H9 (cell line): ENCODE data around the gene TXNDC9. TPM values are rescaled to one million over a fixed set of nuclear protein-coding genes. Genes with fewer than 3 reads are reported as not detected.

Source experiments
- DNase-seq: peaks from one replicate; pipeline ENCODE4 v3.0.0-alpha.2; 2017
- H2AFZ ChIP-seq: one replicate; pipeline ENCODE4 v1.6.1; 2013; ENCODE audit warnings: mild to moderate bottlenecking, low read length, control low read depth, moderate library complexity
- H2AK5ac ChIP-seq: 2 replicates; pipeline ENCODE4 v1.6.1; 2013; ENCODE audit warnings: low read length, control low read depth, mixed read lengths; ENCODE audit not compliant: insufficient read length
- H2BK120ac ChIP-seq: one replicate; pipeline ENCODE4 v1.6.1; 2013; ENCODE audit warnings: low read depth, mild to moderate bottlenecking, low read length, control low read depth, inconsistent platforms; ENCODE audit not compliant: poor library complexity, severe bottlenecking
- H2BK12ac ChIP-seq: 2 replicates; pipeline ENCODE4 v1.6.1; 2013; ENCODE audit warnings: low read length, control low read depth, mixed read lengths, low read depth; ENCODE audit not compliant: insufficient read length
- H2BK15ac ChIP-seq: 2 replicates; pipeline ENCODE4 v1.6.1; 2013; ENCODE audit warnings: low read depth, low read length, control low read depth
- H2BK20ac ChIP-seq: one replicate; pipeline ENCODE4 v1.6.1; 2013; ENCODE audit warnings: low read depth, mild to moderate bottlenecking, low read length, control low read depth, inconsistent platforms; ENCODE audit not compliant: poor library complexity, severe bottlenecking
- H2BK5ac ChIP-seq: 2 replicates; pipeline ENCODE4 v1.6.1; 2013; ENCODE audit warnings: low read length, control low read depth, mixed read lengths; ENCODE audit not compliant: insufficient read length
- H3K14ac ChIP-seq: 2 replicates; pipeline ENCODE4 v1.6.1; 2013; ENCODE audit warnings: low read length, control low read depth; ENCODE audit not compliant: insufficient read depth
- H3K18ac ChIP-seq: 2 replicates; pipeline ENCODE4 v1.6.1; 2013; ENCODE audit warnings: low read depth, mild to moderate bottlenecking, mixed read lengths, low read length, control low read depth; ENCODE audit not compliant: insufficient read length
- H3K23ac ChIP-seq: 2 replicates; pipeline ENCODE4 v1.6.1; 2013; ENCODE audit warnings: low read length, control low read depth, mixed read lengths, low read depth; ENCODE audit not compliant: insufficient read length
- H3K23me2 ChIP-seq: 2 replicates; pipeline ENCODE4 v1.6.1; 2013; ENCODE audit warnings: low read depth, mild to moderate bottlenecking, mixed read lengths, low read length, control low read depth; ENCODE audit not compliant: insufficient read length, poor library complexity, severe bottlenecking
- H3K27ac ChIP-seq: 2 replicates; pipeline ENCODE4 v1.5.1; 2013; ENCODE audit warnings: low read length, control low read depth, mixed read lengths, low read depth; ENCODE audit not compliant: insufficient read length
- H3K27me3 ChIP-seq: 2 replicates; pipeline ENCODE4 v1.6.1; 2013; ENCODE audit warnings: low read length, control low read depth, inconsistent platforms; ENCODE audit not compliant: insufficient read depth
- H3K4ac ChIP-seq: 2 replicates; pipeline ENCODE4 v1.6.1; 2013; ENCODE audit warnings: low read depth, mild to moderate bottlenecking, control low read depth, inconsistent platforms, low read length, moderate library complexity
- H3K4me1 ChIP-seq: 2 replicates; pipeline ENCODE4 v1.6.1; 2013; ENCODE audit warnings: low read length, control low read depth, inconsistent platforms; ENCODE audit not compliant: insufficient read depth
- H3K4me2 ChIP-seq: 2 replicates; pipeline ENCODE4 v1.6.1; 2013; ENCODE audit warnings: low read length, control low read depth, mixed read lengths; ENCODE audit not compliant: insufficient read length, insufficient read depth
- H3K56ac ChIP-seq: 2 replicates; pipeline ENCODE4 v1.6.1; 2013; ENCODE audit warnings: low read depth, mild to moderate bottlenecking, mixed read lengths, low read length, control low read depth; ENCODE audit not compliant: insufficient read length
- H3K79me1 ChIP-seq: 2 replicates; pipeline ENCODE4 v1.6.1; 2013; ENCODE audit warnings: low read depth, mild to moderate bottlenecking, moderate library complexity, low read length, control low read depth, inconsistent platforms; ENCODE audit not compliant: insufficient read depth, poor library complexity, severe bottlenecking
- H3K79me2 ChIP-seq: 2 replicates; pipeline ENCODE4 v1.6.1; 2013; ENCODE audit warnings: low read length, control low read depth, inconsistent platforms; ENCODE audit not compliant: insufficient read depth
- H3K9ac ChIP-seq: 2 replicates; pipeline ENCODE4 v1.6.1; 2013; ENCODE audit warnings: low read length, control low read depth, mixed read lengths; ENCODE audit not compliant: insufficient read length; ENCODE audit errors: extremely low read depth
- H3K9me3 ChIP-seq: one replicate; pipeline ENCODE4 v1.6.1; 2013; ENCODE audit warnings: low read depth, low read length, inconsistent platforms; ENCODE audit not compliant: control insufficient read depth
- H3T11ph ChIP-seq: one replicate; pipeline ENCODE4 v1.6.1; 2013; ENCODE audit warnings: mild to moderate bottlenecking, low read length, control low read depth, inconsistent platforms
- H4K20me1 ChIP-seq: one replicate; pipeline ENCODE4 v1.6.1; 2013; ENCODE audit not compliant: control insufficient read depth, insufficient read length, insufficient read depth
- H4K5ac ChIP-seq: 2 replicates; pipeline ENCODE4 v1.6.1; 2013; ENCODE audit warnings: low read depth, mild to moderate bottlenecking, mixed read lengths, low read length, control low read depth; ENCODE audit not compliant: insufficient read length
- H4K8ac ChIP-seq: replicated peaks from 2 replicates; pipeline ENCODE4 v1.6.1; 2013; ENCODE audit warnings: low read length, control low read depth, mixed read lengths, low read depth; ENCODE audit not compliant: insufficient read length
- H4K91ac ChIP-seq: 2 replicates; pipeline ENCODE4 v1.6.1; 2013; ENCODE audit warnings: low read depth, mild to moderate bottlenecking, moderate library complexity, mixed read lengths, low read length, control low read depth; ENCODE audit not compliant: insufficient read length
- H3K27ac Mint-ChIP-seq, 3 experiments: 2 replicates in 2 of 3; 3 replicates in 1 of 3; pipeline ENCODE4 v1.8.0; 2020 to 2021; ENCODE audit warnings: mixed read lengths in 3 of 3, mild to moderate bottlenecking in 1 of 3, moderate library complexity in 1 of 3
- H3K27me3 Mint-ChIP-seq: 2 replicates; pipeline ENCODE4 v1.8.0; 2021; ENCODE audit warnings: low read depth, mild to moderate bottlenecking, moderate library complexity, mixed read lengths
- H3K36me3 Mint-ChIP-seq, 3 experiments: 2 replicates in 2 of 3; 3 replicates in 1 of 3; pipeline ENCODE4 v1.8.0; 2020 to 2021; ENCODE audit warnings: low read depth in 3 of 3, mixed read lengths in 3 of 3; ENCODE audit not compliant: insufficient read depth in 1 of 3
- H3K4me1 Mint-ChIP-seq, 2 experiments: 2 replicates each; pipeline ENCODE4 v1.8.0; 2020; ENCODE audit warnings: mixed read lengths in 2 of 2
- H3K4me3 Mint-ChIP-seq, 2 experiments: 2 replicates in 1 of 2; 3 replicates in 1 of 2; pipeline ENCODE4 v1.8.0; 2020 to 2021; ENCODE audit warnings: mild to moderate bottlenecking in 2 of 2, mixed read lengths in 2 of 2, moderate library complexity in 1 of 2
- H3K9me3 Mint-ChIP-seq, 2 experiments: 2 replicates in 1 of 2; 3 replicates in 1 of 2; pipeline ENCODE4 v1.8.0; 2020; ENCODE audit warnings: mild to moderate bottlenecking in 2 of 2, mixed read lengths in 2 of 2, moderate library complexity in 1 of 2
- CTCF ChIP-seq: fragments of 200-600 bp; sonication (generic); conservative IDR thresholded peaks from 3 replicates; pipeline ENCODE4 v1.8.0; 2021; ENCODE audit warnings: antibody characterized with exemption, mild to moderate bottlenecking
- WGBS: extraction: QIAGEN DNeasy Blood & Tissue Kit; methylation state at CpG from one replicate; pipeline ENCODE4 v1.1.7; 2013; ENCODE audit warnings: missing lambda C conversion rate, low lambda C conversion rate, mixed read lengths; ENCODE audit not compliant: insufficient read length; ENCODE audit errors: extremely low coverage; 5-methylcytosine and 5-hydroxymethylcytosine counted together
- total RNA-seq: library from RNA; stranded (reverse); gene quantifications from 2 replicates; pipeline ENCODE4 v1.2.1, GENCODE V29; 2021

The TXNDC9 gene
- total RNA-seq, 1 experiment from 2014 or later: 37.7 TPM

- H2BK5ac ChIP-seq: no peak overlapping the region
- H3T11ph ChIP-seq: no peak overlapping the region
- Mint-ChIP-seq H3K27me3 (no peaks in the 10 kb centered on the region), H3K27ac (no peak overlapping the region), H3K4me1 (peaks cover 17% of the 10 kb centered on the region in 2 experiments), H3K9me3 (peaks cover 2 to 10% of the 10 kb centered on the region in 2 experiments; a peak in 3 of 5 replicates), H3K36me3 (peaks cover 53 to 89% (median 86%) of the 10 kb centered on the region in 3 experiments), H3K4me3 (no peak overlapping the region)
- H3K27me3 ChIP-seq: no peaks in the 10 kb centered on the region
- no peak overlapping the region for H3K4ac ChIP-seq
- H3K79me1 ChIP-seq: no peaks in the 10 kb centered on the region
- H2BK120ac ChIP-seq: no peak overlapping the region
- no peak overlapping the region for H3K4me2 ChIP-seq
- H2AFZ ChIP-seq: no peak overlapping the region
- no peak overlapping the region for H3K27ac ChIP-seq
- H3K79me2 ChIP-seq: no peaks in the 10 kb centered on the region
- no peak overlapping the region for H3K56ac ChIP-seq
- WGBS: no CpG with 5 or more reads among the region's 7 CpGs
- no peak overlapping the region for H2BK15ac ChIP-seq
- H3K18ac ChIP-seq: no peak overlapping the region
- H2AK5ac ChIP-seq: no peak overlapping the region
- no peaks in the 10 kb centered on the region for H3K9me3 ChIP-seq
- no peak overlapping the region for H4K8ac ChIP-seq
- H2BK20ac ChIP-seq: no peak overlapping the region
- no peak for TF ChIP-seq CTCF
- H4K91ac ChIP-seq: no peak overlapping the region
- no peak overlapping the region for H3K14ac ChIP-seq
- H4K20me1 ChIP-seq: no peaks in the 10 kb centered on the region
- no peak for DNase-seq
- no peak overlapping the region for H3K23ac ChIP-seq
- H2BK12ac ChIP-seq: no peak overlapping the region
- no peaks in the 10 kb centered on the region for H3K23me2 ChIP-seq
- no peak overlapping the region for H3K9ac ChIP-seq
- H3K4me1 ChIP-seq: no peaks in the 10 kb centered on the region; the same call in 1 of the 2 replicates
- H4K5ac ChIP-seq: no peak overlapping the region
These were observed 40.2 kb upstream of the TXNDC9 start for GRCh38 chr2:99376254-99376864.
